Renal pelvis (tissue), 4 donors: Measurements from ENCODE around the gene SUSD4. TPM values are rescaled to one million over a fixed set of nuclear protein-coding genes. Genes with fewer than 3 reads are reported as not detected.

Source experiments
- DNase-seq: peaks from one replicate; pipeline ENCODE4 v3.0.0-alpha.2; 2013
- polyA plus RNA-seq, 3 donors: library from polyadenylated mRNA; unstranded; fragments of 120-200 nt; gene quantifications; one replicate each; pipeline ENCODE4 v1.2.1, GENCODE V29; 2013; ENCODE audit not compliant: insufficient read length in 3 of 3

Gene SUSD4
- polyA plus RNA-seq, 3 donors, result 16.7 to 20.5 (median 17.2) TPM

DNA sequence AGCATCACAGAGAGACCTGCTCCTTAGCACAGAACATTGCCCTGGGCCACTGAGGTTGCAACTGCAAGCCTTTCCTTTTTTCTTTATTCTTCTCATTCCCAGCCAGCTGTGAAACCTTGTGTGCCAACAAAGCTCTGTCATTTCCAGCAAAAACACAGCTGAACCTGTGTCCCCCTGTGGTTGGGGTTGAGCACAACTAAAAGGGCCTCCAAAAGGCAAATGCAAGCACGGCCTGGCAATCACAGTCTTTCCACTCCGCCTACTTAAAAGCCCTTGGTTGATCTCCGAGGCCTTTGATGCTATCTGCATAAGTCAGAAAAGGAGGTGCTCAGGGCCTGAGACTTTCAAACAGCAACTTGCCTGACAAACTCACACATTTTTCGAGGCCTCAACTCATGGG, 32.7 kb downstream of the SUSD4 start:
- no peak for DNase-seq

DNA sequence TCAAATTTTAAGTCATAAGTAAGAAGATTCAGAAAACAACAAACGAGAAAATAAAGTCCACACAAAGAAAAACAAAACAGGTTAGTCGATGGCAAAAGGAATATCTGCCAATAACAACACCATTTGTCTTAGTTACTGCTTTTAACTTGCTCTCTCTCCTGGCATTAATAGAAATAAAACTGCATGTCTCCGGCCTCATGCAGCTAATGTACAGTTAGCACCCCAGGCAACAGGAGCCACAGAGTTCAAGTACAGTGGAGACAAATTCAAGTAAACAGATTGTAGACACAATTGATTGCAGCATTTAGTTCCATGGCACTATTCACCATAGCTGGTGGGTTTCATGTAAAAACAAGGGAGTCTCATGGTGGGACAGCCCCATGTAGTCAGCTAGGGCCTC, 33.5 kb downstream of the SUSD4 start:
- DNase-seq, result no peak

DNA sequence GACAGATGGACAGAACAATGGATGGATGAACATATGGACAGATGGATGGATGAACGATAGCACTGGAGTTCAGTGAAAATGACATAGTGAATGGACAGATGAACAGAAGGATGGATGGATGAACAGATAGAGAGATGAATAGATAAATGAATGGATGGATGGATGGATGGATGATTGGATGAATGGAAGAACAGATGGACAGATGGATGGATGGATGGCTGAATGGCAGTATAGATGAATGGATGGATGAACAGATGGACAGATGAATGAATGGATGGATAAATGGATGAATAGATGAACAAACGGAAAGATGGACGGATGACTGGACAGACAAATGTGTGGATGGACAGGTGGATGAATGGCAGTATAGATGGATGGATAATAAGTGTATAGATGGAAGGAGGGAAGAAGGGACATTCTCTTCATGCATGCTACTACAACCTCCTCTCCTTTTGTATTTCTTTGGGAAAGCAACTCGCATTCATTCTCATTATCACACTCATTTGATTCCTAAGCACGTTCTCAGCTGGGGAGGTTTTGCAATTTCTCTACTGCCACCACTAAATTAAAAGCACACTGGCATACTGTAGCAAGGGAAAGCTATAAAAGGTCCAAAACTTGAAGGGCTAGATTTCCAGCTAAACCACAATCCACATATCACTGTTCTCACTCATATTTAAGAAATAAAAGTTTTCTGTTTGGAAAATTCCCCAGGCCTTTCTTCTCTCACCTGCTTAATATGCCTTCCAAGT, 34.1 kb downstream of the SUSD4 start:
- DNase-seq, result no peak

DNA sequence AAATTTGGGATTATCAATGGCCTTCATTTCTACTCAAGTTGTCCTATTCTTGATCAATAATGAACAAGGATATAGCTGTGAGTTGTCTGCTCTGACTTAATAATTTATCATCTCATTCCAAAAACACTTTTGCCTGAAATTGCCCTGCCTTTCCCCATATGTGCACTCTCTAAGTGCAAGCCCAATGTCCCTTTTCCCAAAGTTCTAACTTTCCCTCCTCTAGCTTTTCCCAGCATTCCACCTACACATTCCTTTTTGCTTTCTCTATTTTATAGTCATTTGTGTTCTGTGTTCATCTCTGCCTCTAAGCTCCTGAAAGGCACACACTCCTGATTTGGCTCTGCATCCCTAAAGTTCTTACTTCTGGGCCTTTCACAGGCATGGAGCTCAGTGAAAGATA, 34.7 kb downstream of the SUSD4 start:
- no peak for DNase-seq

DNA sequence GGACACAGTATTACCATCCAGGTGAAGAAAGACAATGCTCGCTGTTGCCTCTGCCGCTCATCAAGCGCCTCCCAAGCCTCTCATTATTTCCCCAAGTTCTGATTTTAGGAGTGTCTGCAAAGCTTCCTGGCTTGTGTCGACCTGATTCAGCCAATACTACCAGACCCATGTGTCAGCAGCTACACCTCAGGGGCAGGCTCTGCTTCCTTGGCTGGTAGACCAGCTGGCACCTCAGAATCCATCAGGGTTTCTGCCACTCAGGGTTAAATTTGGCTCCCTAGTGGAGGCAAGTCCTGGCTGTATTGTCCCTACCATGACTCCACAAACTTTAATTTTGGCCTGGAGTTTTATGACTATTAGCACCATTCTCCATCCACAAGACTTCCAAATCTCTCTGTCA, 35.4 kb downstream of the SUSD4 start:
- DNase-seq, result no peak

DNA sequence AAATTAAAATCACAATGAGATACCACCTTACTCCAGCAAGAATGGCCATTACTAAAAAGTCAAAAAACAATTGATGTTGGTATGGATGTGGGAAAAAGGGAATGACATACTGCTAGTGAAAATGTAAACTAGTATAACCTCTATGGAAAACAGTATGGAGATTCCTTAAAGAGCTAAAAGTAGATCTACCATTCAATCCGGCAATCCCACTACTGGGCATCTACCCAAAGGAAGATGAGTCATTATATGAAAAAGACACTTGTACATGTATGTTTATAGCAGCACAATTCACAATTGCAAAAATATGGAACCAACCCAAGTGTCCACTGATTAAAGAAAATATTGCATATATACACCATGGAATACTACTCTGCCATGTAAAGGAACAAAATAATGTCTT, 37.2 kb downstream of the SUSD4 start:
- DNase-seq, result no peak

DNA sequence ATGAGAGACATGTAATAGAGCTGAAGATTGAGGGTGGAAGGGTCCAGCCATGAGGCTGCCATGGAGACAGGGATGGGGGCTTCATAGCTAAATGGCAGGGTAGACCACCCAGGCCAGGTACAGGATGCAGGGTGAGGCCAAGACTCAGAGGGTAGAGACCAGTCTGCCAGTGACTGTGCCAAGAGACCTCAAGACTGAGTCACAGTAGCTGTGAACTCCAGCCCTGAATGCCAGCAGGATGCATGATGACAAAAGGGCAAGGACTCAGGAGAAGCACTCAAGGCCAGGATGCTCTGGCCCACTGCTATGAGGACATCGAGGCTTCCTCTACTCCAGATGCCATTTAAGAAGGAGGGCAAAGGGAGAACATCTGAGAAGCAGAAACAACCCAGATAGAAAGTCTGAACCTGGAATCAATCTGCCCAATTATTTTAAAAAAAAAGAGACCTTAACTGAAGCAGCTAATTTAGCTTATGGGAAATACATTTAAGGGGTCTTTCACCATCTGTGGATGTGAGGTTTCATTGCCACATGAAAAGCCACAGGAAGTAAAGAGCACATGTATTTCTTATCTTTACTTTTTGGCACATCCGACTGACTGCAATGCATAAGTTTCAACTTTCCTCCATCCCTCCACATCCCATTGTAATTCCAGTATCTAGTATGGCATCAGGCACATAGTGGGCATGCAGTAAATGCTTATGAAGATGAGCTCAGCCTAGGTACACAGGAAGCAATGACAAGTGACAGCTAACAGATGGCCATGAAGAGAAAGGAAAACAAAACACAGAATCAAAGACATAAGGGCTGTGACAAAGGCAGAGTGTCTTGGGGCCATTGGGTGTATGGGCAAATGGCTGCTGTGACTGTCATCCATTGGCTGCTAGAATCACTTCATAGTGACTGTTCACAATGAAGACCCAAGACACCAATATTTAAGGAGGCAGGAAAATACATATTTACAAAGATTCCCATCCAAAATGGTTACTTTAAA, 40.2 kb downstream of the SUSD4 start:
- no peak for DNase-seq

DNA sequence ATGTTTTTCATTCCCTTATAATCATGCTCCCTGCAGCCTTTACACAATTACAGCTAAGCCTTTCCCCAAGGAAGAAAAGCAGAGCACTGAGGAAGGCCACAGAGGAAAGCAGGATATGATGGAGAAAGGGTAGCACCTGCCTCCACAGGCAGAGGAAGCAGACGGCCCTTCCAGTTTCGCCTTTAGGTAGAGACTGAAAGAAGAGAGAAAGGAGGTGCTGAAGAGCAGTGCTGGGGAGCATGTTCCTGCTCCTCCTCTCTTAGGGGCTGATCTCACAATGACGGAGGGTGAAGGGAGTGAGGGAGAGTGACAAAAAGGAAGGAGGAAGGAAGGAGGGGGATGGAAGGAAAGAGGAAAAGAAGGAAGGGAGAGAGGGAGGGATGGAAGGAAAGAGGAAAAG, 41.1 kb downstream of the SUSD4 start:
- DNase-seq, result no peak

DNA sequence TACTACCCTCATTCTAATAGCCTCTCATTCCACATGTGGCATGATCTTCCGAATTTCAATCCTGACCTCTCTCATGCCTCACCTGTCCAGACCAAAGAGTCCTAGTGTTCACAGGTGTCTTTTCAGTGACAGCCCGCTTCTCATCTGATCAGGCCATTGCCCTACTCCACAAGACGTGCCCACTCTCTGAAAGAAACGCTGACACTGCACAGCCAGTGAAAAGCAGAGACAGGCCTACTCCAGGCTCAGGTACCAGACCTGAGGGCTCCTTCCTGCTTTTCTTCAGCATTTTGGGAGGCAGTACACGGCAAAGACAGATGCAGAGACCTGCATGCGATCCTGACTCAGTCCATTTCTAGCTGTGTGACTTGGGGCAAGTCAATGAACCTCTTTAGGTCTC, 43.0 kb downstream of the SUSD4 start:
- DNase-seq, result no peak

DNA sequence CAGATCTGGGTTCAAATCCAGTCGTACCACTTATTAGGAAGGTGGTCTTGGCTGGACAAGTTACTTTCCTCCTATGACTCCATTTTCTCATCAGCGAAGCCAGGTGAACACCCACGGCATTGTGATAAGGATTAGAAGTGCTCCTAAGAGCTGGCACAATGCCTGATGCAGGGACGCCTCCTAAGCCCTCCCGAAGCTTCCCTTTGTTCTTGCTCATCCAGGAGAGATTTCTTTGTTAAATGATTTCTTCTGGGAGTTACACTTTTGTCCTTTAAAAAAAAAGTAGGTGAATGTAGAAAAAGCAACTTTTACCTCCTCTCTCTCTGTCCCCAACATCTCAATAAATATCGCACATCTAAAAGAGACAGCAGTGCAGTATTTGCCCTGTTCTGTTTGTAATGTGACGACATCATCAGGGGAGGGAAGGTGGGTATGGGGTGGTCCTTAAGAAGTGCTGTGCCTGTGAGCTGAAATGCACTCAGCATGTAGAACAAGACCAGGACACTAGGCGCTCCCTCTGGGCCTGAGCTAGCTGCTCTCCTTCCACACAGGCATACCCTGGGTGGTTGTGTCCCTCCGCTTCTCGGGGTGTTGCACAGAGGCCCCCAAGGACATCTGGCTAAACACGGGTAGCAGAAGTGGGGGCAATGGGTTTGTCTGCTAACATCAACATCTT, 43.9 kb downstream of the SUSD4 start:
- DNase-seq, result no peak

DNA sequence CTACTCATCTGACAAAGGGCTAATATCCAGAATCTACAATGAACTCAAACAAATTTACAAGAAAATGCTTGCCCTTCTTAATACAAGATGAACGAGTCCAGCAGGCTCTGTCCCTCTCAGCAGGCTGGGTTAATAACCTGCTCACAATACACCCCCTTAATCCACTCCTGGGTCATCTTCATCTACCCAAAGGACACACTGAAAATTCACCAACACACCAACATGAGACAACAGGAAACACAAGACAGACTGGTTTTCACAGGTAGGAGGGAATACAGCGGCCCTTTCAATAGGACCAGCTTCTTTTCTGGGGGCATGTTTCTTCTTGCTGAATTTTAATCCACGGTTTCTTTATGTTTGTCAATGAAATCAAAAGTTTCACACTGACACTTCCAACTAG, 44.6 kb downstream of the SUSD4 start:
- no peak for DNase-seq

DNA sequence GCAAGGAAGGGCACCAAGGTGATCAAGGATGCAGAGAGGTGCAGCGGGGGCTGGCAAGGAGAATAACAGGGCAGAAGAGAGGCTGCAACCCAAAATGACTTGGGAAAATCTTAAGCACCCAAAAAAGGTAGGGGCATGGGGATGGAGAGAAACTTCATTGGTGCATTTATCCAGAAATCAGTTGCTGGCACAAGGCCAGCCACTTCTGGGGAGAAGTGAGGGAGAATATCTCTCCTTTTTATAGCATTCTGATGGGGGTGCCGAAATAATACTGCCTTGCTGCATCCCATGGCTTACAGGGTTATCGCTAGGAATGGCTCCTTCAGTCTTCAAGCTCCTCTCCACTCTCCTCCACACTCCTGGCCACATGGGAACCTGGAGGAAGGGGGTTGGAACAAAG, 47.9 kb downstream of the SUSD4 start:
- no peak for DNase-seq

DNA sequence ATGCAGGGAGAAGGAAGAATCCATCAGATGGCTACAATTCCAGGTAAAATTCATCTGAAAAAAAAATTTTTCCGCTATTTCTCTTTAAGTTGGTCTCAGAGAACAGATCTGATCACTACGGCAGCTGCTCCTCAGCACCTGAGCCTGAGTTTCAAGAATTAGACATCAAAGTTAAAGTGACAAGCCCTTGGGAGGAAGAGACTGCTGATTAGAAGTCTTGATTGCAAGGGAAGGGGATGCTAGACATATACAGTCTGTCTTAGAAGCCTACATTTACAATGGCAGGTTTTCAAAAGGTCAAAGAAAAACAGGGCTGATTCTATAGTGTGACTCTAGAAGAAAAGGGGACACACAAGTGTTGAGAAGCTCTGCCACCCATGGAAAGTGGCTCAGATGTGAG, 48.3 kb downstream of the SUSD4 start:
- no peak for DNase-seq

DNA sequence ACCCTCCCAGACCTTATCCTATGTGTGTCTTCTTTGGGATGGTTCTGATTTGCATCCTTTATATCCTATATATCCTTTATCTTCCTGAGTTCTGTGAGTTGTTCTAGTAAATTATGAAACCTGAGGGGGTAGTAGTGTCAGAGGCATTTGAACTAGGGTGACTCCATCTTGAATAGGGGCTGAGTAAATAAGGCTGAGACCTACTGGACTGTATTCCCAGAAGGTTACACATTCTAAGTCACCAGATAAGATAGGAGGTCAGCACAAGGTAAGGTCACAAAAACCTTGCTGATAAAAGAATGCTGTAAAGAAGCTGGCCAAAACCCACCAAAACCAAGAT, 50.6 kb downstream of the SUSD4 start:
- DNase-seq, result no peak

DNA sequence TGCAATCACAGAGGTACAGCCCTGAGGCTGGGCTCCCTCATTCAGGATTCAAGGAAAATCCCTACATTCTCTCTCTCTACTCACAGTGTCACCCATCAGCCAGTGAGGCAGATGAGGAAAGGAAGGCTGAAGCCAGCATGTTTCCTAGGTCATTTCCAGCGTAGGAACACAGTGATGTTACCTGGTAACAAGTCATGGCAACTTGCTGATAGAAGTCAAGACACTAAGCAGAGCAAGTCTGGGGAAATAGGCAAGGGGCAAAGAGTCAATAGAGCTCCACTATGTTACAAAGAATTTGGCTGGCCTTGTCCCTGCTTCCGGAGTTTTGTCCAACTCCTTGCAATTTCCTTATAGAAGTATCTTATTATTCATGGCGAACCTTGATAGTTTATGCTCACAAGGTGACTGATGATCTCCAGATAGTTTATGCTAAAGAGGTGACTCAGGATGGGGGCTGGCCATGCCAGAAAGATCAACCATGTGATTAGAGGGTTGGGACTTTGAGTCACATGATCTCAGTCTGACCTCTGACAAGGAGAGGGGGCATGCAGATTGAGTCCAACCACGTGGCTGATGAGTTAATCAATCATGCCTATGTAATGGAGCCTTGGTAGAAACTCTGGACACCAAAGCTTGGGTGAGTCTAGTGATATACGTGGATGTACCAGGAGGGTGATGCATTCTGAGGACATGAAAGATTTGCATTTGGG, 51.1 kb downstream of the SUSD4 start:
- no peak for DNase-seq

DNA sequence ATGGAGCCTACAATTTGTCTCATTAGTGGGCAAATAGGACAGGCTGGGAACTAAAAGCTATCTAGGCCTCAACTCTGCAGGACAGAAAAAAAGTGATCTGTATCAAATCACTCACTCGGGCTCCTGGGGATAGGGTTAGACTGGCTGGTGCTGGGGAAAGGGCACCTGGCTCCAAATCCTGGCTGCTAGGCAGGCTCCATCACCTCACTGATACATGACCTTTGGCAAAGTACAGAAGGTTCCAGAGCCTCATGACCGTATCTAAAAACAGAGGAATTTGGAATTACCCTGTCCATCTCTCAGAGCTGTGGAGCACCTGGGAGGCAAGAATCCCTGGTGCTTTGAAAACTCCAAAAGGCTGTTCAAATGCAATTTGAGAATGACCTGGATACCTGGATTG, 51.7 kb downstream of the SUSD4 start:
- no peak for DNase-seq

DNA sequence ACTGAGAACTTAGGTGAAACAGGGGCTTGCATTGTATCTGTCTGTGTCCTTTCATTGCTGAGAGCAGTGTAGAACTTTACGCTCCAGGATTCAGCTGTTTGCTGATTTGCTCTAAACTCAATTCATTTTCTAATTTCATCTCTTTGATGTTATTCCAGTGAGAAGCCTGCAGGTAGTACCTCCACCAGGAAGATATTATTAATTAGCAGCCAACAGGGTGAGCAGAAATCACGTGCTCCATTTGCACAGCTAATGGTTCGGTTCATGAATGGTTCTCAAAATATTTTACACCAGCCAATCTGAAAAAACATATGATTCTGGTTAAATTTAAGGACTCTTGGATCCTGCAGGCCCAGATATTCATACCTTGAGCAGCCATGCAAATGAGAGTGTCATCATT, 52.1 kb downstream of the SUSD4 start:
- DNase-seq, result no peak

DNA sequence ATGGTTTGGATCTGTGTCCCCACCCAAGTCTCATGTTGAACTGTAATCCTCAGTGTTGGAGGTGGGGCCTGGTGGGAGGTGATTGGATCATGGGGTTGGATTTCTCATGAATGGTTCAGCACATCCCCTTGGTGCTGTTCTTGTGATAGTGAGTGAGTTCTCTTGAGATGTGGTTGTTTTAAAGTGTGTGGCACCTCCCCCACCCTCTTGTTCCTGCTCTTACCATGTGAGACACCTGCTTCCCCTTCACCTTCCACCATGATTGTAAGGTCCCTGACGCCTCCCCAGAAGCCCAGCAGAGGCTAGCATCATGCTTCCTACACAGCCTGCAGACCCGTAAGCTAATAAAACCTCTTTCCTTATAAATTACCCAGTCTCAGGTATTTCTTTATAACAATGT, 55.8 kb downstream of the SUSD4 start:
- no peak for DNase-seq

DNA sequence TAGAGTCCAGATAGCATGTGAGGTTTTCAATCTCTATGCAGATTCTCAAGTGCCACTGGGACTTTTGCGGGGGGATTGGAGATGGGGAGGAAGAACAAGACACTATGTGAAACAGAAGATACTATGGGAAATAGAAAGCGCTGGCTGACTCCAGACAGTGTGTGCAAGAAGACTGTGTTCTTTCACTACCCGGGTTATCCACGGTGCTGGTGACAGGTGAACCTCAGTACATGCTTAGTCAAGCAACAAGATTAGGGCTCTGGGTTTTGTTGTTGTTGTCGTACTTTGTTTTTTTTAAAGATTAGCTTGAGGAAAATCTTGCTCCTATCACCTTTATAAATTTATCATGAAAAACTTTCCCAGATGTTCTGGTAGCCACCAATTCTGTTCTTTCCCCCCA, 56.4 kb downstream of the SUSD4 start:
- no peak for DNase-seq

DNA sequence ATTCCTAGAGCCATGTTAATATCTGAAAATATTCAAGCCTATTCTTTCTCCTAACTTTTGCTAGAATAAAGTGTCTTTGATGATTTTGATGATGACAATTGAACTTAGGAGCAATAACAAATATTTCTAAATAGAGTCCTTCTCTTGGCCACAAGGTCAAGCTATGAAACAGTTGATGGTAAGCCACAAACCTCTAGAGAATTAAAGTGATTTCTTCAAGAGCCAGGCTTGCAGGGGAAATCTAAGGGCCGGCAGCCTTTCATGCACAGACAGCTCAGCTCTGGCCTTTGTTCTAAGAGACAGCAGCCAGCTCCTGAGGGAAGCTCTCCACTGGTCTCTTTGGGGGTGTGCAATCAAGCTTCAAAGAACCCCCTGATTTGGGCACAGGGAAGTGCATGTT, 59.0 kb downstream of the SUSD4 start:
- DNase-seq, result no peak

DNA sequence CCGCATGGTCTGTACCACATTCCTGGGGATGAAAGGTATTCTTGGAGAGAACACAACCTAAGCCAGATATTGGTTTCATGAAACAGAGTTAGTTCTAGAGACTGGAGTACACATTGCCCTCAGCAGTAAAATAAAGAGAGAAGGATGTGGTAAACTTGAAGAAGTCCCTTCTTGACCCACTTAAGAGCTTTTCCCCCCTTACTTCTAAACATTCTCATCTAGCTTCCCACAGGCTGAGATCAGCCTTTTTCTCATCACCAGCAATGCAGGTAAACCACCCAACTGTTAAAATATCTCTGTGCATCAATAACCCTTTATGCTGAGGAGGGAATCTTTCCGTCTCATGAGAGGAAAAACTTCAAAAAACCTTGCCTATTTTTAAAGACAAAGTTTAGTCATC, 62.6 kb downstream of the SUSD4 start:
- no peak for DNase-seq

DNA sequence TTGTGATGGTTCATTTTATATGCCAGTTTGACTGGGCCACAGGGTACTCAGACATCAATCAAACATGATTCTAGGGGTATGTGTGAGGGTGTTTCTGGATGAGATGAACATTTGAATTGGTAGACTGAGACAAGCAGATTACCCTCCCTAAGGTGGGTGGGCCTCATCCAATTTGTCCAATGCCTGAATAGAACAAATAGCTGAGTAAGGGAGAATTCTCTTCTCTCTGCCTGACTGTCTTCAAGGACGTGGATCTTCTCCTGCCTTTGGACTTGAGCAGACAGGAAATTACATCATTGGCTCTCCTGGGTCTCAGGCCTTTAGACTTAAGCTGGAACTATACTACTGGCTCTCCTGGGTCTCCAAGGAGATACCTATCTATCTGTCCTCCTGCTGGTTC, 64.4 kb downstream of the SUSD4 start:
- DNase-seq, result no peak
